Measurements from ENCODE around the gene PTGER1.
"Not testable (repeated sequence)": the region's sequence is repeated elsewhere in the genome, so short reads cannot be mapped to it uniquely, and the experiment has no call there.

The PTGER1 gene

DNA sequence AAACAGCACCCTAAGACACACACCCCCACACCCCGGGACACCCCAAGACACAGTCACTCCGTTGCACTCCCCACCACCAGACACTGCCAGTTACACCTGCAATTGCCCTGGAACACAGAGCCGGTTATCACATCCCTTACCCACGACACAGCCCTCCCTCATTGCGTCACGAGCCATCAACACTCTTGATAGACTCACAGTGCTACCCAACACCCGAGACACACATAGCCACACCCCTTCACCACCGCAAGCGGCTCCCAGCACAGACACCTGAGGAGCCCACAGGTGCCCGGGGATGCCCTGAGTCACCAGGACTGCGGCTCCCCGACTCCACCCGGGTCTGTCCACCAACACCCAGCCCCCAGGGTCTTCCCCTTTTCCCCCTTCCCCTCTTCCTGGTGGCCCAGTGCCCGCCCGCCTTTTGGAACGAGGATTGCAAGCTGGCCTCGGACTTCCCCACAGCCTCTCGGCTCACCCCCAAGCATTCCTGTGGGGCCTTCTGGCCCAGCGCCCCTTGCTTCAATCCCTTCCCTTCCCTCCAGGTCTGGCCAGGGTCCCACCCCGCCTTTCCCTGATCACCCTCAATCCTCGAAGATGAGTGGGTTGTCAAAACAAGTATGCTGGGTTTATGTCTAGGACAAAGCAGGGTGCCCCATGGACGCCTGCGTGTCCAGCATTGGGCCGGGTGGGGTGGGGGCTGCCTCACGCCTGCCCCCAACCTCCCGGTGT, 1.7 kb upstream of the PTGER1 start:
- peak overlapping the region; percentile 78 for H3K27ac ChIP-seq
- DNase-seq (ENCODE audit: low read depth, low spot score): peak; percentile 39

- DNase-seq (ENCODE audit: low read depth, low spot score): no peak
- peak overlapping the region; percentile 78 for H3K27ac ChIP-seq
These were observed 1.1 kb upstream of the PTGER1 start for GRCh38 chr19:14476327-14476672.

- peak overlapping the region; percentile 78 for H3K27ac ChIP-seq
- DNase-seq (ENCODE audit: low read depth, low spot score): no peak
These were observed 327 bp downstream of the PTGER1 start for GRCh38 chr19:14474827-14475226.

DNA sequence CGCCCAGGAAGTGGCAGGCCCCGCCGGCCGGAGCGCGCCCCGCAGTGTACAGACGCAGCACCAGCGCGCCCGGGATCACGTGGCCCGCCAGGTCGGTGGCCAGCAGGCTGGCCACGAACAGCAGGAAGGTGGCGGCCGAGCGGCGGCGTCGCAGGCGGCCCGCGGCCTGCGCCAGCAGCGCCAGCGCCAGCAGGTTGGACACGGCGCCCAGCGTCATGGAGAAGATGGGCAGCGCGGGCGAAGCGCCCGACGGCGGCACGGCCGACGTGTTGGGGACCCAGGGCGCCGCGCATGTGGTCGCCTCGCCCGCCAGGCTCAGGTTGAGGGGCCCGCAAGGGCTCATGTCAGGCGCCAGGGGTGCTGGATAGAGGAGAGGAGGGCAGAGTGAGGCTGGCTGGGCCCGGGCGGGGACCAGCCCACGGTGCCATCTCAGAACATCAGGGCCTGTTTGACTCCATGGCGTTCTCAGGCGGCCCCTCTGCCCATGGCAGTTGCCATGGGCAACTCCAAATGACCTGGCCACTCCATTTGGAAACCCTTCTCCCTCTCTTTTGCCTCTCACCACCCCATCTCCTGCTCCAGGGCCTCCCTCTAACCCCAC, 1.1 kb downstream of the PTGER1 start:
- H3K27ac ChIP-seq: no peak overlapping the region
- DNase-seq (ENCODE audit: low read depth, low spot score): no peak

GRCh38 chr19:14473073-14473977, 1.8 kb downstream of the PTGER1 start:
- no peak for DNase-seq (ENCODE audit: low read depth, low spot score)
- no peak overlapping the region for H3K27ac ChIP-seq

DNA sequence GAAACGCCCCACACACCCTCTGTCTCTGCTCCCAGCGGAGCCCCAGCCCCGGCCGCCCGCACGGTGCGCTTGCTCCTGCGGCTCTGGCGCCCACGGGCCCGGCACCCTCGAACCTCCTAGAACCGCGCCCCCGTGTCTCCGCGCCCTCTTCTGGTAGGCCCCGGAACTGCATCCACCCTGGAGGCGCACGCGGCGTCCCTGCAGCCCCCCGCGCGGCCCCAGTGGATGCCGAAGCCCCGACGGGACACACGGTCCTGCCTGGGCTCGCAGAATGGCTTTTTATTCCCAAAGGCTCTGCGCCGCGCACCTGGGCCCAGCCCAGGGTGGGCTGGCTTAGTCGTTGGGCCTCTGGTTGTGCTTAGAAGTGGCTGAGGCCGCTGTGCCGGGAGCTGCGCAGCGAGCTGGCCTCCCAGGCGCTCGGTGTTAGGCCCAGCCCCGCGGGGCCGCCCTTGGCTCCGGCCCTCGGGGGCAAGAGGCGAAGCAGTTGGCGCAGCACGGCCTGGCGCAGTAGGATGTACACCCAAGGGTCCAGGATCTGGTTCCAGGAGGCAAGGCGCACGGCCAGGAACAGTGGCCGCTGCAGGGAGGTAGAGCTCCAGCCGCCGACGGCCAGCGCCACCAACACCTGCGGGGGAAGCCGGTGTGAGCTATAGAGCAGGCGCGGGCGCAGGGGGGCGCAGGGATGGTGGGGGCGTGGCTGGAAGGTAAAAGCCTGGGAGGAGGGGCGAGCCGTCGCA, 2.8 kb downstream of the PTGER1 start:
- H3K27ac ChIP-seq: no peak overlapping the region
- no peak for DNase-seq (ENCODE audit: low read depth, low spot score)

GRCh38 chr19:14471436-14472187, 3.5 kb downstream of the PTGER1 start:
- no peak for DNase-seq (ENCODE audit: low read depth, low spot score)

DNA sequence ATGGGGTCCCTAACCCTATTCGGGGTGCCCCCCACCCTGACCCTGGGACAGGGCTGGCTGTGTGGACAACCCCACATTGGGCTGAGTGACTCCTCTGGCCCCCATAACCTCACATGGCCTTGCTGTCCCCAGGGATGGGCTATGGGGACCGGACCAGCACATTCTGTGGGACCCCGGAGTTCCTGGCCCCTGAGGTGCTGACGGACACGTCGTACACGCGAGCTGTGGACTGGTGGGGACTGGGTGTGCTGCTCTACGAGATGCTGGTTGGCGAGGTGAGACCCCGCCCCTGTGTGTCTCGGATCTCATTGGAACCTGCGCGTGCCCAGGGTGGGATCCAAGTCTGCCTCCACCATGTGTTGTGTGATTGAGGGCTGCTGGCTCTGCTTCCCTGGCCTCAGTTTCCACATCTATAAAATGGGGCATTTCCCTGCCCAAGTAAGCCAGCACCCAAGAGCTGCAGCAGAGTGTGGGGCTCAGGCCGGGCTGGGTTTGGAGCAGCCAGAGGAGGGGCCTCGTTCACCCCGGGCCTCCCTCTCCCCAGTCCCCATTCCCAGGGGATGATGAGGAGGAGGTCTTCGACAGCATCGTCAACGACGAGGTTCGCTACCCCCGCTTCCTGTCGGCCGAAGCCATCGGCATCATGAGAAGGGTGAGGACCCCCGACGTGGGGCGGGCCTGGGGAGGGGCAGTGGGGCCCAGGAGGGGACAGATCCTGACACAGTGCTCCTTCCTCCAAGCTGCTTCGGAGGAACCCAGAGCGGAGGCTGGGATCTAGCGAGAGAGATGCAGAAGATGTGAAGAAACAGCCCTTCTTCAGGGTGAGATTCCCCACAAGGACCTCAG, 4.9 kb downstream of the PTGER1 start:
- DNase-seq (ENCODE audit: low read depth, low spot score): no peak
- H3K27ac ChIP-seq: no peak overlapping the region

More at GRCh38 chr19:14471436-14472187, 3.5 kb downstream of the PTGER1 start:
- H3K27ac ChIP-seq: no peak overlapping the region

GRCh38 chr19:14467816-14468215, 7.3 kb downstream of the PTGER1 start:
- no peak for DNase-seq (ENCODE audit: low read depth, low spot score)
- H3K27ac ChIP-seq: no peak overlapping the region

GRCh38 chr19:14467391-14467790, 7.8 kb downstream of the PTGER1 start:
- DNase-seq (ENCODE audit: low read depth, low spot score): no peak
- H3K27ac ChIP-seq: no peak overlapping the region

GRCh38 chr19:14463747-14464146, 11.4 kb downstream of the PTGER1 start:
- no peak overlapping the region for H3K27ac ChIP-seq
- no peak for DNase-seq (ENCODE audit: low read depth, low spot score)

GRCh38 chr19:14462401-14462800, 12.8 kb downstream of the PTGER1 start:
- not testable (repeated sequence) for DNase-seq (ENCODE audit: low read depth, low spot score); H3K27ac ChIP-seq

DNA sequence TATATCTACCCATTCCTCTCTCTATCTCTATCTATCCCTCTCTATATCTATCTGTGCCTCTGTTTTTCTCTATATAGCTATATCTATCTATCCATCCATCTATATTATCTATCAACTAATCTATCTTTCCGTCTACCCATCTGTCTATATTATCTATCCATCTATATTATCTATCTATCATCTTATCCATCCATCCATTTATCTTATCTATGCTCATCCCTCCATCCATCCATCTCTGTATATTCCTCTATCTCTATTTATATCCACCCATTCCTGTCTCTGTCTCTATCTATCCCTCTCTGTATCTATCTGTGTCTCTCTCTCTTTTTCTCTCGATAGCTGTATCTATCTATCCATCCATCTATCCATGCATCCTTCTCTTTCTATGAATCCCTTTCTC, 14.2 kb downstream of the PTGER1 start:
- no peak for DNase-seq (ENCODE audit: low read depth, low spot score)
- no peak overlapping the region for H3K27ac ChIP-seq

- H3K27ac ChIP-seq: no peak overlapping the region
- no peak for DNase-seq (ENCODE audit: low read depth, low spot score)
These were observed 15.5 kb downstream of the PTGER1 start for GRCh38 chr19:14459703-14460102.

DNA sequence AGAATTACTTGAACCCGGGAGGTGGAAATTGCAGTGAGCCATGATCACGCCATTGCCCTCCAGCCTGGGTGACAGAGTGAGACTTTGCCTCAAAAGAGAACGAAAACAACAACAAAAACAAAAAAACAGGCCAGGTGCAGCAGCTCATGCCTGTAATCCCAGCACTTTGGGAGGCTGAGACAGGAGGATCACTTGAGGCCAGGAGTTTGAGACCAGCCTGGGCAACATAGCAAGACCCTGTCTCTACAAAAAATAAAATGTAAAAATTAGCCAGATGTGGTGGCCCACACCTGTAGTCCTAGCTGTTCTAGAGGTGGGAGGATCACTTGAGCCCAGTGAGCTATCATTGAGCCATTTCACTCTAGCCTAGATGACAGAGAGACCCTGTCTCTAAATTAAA, 22.9 kb downstream of the PTGER1 start:
- DNase-seq (ENCODE audit: low read depth, low spot score); H3K27ac ChIP-seq: not testable (repeated sequence)

GRCh38 chr19:14450876-14451275, 24.3 kb downstream of the PTGER1 start:
- no peak overlapping the region for H3K27ac ChIP-seq
- no peak for DNase-seq (ENCODE audit: low read depth, low spot score)

DNA sequence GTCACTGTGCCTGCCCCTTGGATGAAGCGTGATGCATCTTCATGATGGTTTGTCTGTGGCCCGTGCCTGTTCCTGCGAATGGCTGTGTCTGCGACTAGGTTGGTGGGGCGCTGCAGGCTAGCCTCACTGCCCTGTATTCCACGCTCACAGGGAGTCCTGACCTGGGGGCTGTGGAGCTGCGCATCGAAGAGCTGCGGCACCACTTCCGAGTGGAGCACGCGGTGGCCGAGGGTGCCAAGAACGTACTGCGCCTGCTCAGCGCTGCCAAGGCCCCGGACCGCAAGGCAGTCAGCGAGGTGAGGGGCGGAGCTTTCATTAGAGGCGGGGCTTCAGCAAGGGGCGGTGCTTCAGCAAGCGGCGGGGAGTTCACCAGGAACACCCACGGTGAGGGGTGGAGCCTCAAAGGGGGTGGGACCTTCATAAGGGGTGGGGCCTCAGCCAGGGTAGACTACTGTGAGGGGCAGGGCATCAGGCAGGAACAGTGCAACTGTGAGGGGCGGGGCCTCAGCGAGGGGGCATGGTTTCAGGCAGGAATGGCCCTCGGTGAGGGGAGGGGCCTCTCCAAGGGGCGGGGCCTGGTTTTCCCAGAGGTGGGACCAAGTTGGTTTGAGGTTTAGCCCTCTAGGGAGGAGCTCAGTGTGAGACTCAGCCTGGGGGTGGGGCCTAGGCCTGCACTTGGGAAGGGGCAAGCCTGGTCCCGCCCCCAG, 24.8 kb downstream of the PTGER1 start:
- no peak for DNase-seq (ENCODE audit: low read depth, low spot score)
- no peak overlapping the region for H3K27ac ChIP-seq

DNA sequence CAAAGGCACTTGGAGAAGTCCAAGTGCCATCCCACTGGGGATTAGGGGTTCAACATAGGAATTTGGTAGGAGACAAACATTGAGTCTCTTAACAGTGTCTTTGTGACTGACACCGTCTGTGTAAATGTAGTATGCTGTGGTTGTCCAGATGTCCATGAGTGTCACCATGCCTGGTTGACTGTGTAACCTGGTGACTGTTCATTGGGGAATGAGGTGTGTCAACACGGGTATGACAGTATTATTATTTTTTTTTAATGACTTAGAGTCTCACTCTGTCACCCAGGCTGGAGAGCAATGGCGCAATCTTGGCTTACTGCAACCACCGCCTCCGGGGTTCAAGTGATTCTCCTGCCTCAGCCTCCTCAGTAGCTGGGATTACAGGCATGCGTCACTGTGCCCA, 25.8 kb downstream of the PTGER1 start:
- H3K27ac ChIP-seq: peak overlapping the region; percentile 57
- peak; percentile 26 for DNase-seq (ENCODE audit: low read depth, low spot score)

Data from epithelial cell of prostate (primary cell).